Measurements from ENCODE around the gene SLC9A9.
"Not testable (repeated sequence)": the region's sequence is repeated elsewhere in the genome, so short reads cannot be mapped to it uniquely, and the experiment has no call there.

SLC9A9 gene

GRCh38 chr3:143465666-143466065, 382.6 kb downstream of the SLC9A9 start:
- no peak for DNase-seq (ENCODE audit: low read depth, low spot score)

GRCh38 chr3:143464850-143465249, 383.4 kb downstream of the SLC9A9 start:
- DNase-seq (ENCODE audit: low read depth, low spot score), result no peak

- DNase-seq (ENCODE audit: low read depth, low spot score), result no peak
These were observed 392.8 kb downstream of the SLC9A9 start for GRCh38 chr3:143455480-143455879.

- DNase-seq (ENCODE audit: low read depth, low spot score), result peak; percentile 30
These were observed 397.6 kb downstream of the SLC9A9 start for GRCh38 chr3:143450632-143451031.

DNA sequence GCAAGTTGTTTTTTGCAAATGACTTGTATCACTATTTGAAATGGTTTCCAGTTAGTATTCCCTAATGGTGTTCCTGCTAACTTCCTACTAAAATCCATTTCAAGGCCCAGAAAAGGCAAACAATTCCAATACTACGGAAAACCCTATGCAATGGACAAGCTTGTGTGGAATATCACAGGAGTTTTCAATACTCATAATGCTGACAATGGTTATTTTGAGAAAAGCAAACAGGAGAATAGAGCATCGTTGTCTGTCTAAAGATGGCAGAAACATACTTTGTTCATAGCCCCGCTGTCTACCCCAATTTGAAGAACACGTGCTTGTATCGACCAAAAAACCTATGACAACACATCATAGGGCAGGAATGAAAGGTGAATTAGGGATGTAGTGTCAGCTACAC, 400.8 kb downstream of the SLC9A9 start:
- no peak for DNase-seq (ENCODE audit: low read depth, low spot score)

DNA sequence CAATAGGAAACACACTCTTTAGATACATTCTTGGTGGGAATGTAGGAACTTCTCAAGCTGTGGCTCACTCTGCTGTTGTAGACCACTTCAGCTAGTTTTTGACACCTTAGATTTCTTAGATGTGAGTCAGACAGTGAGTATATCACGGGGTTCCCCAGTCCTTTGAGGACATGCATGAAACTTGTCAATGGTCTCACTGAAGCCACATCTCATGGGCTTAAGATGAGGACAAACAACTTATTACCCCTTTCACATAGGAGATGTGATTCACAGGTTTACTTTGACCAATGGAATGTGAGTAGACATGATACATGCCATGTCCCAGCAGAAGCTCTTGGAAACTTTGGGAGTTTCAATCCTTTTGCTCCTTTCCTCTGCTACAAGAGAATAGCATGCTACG, 403.1 kb downstream of the SLC9A9 start:
- DNase-seq (ENCODE audit: low read depth, low spot score), result no peak

- DNase-seq (ENCODE audit: low read depth, low spot score), result no peak
These were observed 404.4 kb downstream of the SLC9A9 start for GRCh38 chr3:143443851-143444331.

GRCh38 chr3:143442814-143443447, 405.3 kb downstream of the SLC9A9 start:
- DNase-seq (ENCODE audit: low read depth, low spot score), result no peak

DNA sequence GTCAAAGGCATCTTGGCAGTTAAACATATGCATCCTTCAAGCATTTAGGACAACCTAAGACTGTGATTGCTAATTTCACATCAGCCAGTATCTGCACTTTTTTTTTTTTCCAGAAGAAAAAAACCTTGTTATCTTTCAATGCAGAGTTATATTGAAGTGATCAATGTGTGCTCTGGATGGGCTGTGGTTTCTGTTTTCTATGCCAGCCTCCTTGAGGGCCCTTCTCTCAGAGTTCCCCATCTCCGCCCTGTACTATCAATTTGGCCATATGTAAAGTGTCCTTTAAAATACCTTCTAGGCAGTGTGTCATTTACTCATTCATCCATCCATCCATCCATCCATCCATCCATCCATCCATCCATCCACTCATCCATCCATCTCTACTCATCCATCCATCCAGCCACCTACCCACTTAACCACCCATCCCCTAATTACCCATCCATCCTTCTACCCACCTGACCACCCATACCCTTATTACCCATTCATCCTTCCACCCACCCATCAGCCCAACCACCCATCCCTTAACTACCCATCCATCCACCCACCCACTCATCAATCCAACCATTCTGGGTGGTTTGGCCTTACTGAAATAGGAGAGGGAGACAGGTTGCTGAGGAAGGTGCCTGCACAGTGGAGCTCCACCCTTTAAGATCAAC, 406.6 kb downstream of the SLC9A9 start:
- DNase-seq (ENCODE audit: low read depth, low spot score), result no peak

DNA sequence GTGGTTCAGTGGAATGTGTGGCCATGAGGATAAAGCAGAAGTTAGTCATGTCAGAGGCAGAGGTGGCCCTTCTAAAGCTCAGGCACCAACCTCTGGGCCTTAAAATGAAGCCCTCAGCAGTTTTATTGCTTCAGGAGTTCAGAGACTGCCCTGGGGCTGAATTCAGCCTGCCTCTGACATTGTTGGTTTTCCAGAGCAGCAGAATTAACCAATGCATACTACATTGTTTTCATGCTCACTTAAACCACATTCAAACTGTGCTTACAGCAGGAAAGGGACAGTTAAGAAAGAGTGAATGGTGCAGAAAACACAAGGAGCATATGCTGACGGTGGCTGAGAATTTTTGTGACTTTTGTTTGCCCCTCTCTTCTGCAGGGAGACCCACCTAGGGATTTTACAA, 408.5 kb downstream of the SLC9A9 start:
- DNase-seq (ENCODE audit: low read depth, low spot score), result peak; percentile 40

DNA sequence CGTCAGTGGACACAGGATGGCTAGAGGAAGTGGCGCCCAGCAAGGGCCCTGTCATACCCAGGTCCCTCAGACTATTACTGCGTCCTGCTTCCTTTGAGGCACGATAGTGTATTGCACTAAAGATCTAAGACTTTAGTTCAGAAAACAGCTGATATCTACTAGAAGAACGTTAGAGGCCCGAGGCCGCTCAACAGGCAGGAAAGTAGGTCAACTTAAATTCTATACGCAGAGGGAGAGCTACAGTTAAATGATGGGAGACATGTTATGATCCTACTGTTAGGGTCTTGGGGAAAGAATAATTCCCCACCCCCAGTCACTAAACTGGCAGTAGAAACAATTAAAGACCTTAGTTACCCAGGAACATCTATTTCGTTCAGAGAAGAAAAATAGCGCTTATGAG, 410.9 kb downstream of the SLC9A9 start:
- no peak for DNase-seq (ENCODE audit: low read depth, low spot score)

DNA sequence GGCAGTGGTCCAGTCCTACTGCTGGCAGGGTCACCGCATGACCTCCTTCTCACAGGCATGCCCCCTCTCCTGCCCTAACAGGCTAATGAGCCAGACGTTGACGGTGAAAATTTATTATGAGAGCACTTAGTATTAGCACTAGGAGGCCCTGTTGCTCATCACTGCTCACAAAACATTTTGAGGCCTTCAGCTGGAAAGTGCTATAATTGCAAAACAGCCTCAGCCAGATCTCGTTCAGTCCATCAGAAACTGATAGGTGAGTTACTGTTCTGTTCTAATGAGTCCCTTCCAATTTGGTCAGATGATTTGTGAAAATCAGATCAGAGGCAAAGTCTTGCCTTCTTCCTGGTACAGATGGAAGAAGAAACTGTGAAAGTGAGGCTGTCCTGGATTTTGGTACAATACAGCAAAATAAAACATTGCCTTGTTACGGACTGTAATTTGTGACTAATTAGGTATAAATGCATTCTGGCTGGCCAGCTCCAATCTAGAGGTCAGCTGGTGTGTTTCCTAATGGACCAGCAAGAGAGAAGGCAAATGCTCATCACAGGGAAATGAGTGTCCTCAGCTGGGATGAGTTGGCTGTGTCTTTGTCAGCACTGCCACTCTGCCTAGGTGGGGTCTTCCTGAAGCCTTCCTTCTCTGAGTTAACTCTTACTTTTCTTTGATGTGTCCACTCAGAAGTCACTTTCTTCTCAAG, 411.9 kb downstream of the SLC9A9 start:
- DNase-seq (ENCODE audit: low read depth, low spot score), result no peak

DNA sequence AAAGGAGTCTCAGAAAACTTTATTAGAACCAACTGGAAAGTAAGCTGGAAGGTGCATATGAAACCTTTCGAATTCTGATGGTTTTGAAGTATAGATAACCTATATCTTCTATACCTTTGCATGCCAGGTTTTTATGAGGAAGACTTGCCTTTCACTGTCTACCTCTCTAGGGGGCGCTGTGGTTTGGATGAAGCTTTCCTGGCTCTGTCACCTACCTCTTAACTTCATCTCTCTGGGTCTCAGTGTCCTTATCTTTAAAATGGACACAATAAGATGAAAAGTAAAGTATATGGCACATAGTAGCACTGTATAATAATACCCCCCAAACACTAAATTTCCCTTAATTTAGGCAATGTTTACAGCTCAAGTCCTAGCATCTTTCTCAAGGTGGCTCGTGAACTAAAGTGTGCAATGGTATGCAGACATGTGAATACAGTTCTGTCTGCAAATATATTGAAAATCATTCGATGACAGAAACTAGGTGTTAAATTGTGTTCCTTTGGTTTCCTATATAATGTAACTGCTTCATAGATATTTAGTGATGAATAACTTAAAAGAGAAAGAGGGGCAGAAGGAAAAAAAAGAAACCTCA, 414.4 kb downstream of the SLC9A9 start:
- DNase-seq (ENCODE audit: low read depth, low spot score), result no peak

DNA sequence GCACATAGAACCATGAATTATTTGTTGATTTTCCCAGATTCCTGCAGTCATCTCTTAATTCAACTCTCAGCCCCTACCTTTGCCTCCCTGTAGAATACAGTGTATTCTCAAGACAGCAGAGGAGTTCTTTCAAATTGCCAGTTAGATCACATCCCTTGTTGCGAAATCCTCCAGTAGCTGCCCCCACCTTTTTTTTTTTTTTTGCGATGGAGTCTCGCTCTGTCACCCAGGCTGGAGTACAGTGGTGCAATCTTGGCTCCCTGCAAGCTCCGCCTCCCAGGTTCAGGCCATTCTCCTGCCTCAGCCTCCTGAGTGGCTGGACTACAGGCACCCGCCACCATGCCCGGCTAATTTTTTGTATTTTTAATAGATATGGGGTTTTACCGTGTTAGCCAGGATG, 417.0 kb downstream of the SLC9A9 start:
- DNase-seq (ENCODE audit: low read depth, low spot score), result not testable (repeated sequence)

DNA sequence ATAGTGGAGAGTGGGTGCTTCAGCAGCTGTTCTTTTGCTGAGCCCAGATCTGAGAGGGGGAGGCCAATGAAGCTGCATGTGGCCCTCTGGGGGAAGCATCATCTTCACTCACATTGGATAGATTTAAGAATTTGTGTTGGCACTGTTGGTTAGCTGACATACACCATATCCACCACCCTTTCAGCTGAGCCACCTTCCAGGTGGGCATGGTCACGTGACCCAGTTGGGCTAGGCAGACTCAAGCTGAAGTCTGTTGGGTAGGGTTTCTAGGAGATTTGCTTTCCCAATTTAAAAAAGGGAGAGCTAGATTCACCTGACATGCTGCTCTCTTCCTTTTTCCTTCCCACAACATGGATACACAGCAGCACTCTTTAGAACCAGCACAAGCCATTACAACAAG, 417.7 kb downstream of the SLC9A9 start:
- no peak for DNase-seq (ENCODE audit: low read depth, low spot score)

DNA sequence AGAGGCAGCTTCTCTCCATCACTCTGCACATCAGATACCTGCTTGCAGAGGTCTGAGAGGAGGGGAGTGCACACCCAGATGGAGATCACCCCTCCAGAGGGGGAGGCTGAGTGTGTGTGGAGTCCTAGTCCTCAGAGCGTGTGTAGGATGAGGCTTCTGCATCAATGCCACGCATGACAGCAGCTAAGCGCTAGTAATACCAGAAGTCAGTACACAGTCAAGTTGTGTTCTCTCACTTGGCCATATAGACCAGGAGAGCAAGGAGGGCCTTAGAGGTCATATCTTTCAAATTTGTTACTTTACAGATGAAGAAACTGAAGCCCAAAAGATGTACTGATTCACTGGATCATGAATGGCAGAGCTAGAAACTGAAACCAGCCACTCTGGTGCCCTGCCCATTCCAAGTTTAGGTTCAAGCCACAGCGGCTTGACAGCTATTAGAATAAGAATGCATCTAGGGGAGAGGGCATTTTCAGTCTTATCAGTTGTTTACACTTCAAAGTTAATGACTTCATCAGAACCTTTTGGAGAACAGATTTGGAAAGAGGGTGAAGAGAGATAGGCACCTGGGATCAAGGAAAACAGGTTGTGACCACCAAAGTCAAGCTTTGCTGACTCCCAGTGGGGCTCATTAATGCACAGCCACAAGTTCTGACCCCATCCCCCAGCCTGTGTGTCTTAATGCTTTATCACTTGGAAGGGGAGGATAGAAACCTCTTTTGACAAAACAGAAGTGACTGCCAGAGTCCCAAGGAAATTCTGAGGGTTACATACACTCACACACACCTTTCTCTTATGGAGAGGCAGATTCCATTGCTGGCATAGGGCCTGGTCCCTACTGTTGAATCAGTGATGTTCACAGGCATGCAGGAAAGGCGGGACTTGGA, 418.4 kb downstream of the SLC9A9 start:
- DNase-seq (ENCODE audit: low read depth, low spot score), result no peak

DNA sequence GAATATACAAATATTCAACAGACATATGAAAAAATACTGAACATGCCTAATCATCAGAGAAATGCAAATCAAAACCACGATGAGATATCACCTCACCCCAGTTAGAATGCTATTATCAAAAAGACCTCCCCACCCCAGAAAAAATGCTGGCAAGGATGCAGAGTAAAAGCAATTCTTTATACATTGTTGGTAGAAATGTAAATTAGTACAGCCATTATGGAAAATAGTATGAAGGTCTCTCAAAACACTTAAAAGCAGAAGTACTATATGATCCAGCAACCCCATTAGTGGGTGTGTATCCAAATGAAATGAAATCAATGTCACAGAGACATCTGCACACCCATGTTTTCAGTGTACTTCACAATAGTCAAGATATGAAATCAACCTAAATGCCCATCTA, 420.0 kb downstream of the SLC9A9 start:
- DNase-seq (ENCODE audit: low read depth, low spot score), result no peak

DNA sequence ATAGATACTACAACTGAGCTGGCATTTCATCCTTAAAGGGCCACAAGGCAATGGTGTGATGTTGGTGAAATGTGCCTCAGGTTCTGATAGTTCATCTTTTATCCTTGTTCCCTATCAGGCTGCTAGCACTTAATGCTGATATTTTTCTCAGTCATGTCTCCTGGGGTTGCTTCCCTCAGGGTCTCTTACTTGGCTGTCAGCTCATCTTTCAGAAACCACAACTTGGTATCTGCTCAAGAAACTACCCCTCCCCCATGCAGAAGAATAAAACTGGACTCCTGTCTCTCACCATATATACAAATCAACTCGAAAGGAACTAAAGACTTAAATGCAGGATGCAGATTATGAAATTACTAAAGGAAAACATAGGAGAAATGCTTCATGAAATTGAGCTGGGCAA, 420.6 kb downstream of the SLC9A9 start:
- no peak for DNase-seq (ENCODE audit: low read depth, low spot score)

- DNase-seq (ENCODE audit: low read depth, low spot score), result no peak
These were observed 423.4 kb downstream of the SLC9A9 start for GRCh38 chr3:143424874-143425273.

- no peak for DNase-seq (ENCODE audit: low read depth, low spot score)
These were observed 426.7 kb downstream of the SLC9A9 start for GRCh38 chr3:143421556-143421955.

DNA sequence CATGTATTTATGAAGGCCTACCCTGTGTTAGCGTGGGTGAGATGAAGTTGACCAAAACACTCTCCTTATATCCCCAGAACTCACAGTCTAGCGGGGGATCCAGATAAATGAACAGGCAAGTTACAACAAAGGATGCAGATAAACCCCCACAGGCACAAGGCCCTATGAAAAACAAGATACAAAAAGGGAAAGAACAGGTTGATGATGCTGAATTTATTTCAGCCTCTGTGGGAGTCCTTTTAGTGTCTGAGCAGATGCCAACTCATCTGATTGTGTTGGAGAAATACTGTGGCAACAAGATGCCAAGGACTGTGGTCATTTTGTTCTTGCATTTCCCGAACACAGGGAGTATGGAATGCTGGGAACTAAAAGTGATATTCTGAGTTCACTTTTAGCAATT, 428.7 kb downstream of the SLC9A9 start:
- DNase-seq (ENCODE audit: low read depth, low spot score), result no peak

GRCh38 chr3:143418391-143418790, 429.9 kb downstream of the SLC9A9 start:
- DNase-seq (ENCODE audit: low read depth, low spot score), result no peak
